Left renal pelvis (tissue), 4 donors: ENCODE measurements around the gene ALG6. TPM values are rescaled to one million over a fixed set of nuclear protein-coding genes. Genes with fewer than 3 reads are reported as not detected.

Experiments used
- DNase-seq, 4 donors: peaks; one replicate each; pipeline ENCODE4 v3.0.0-alpha.2; 2013; ENCODE audit warnings: low read depth in 4 of 4, low spot score in 3 of 4
- polyA plus RNA-seq, 4 donors: library from polyadenylated mRNA; unstranded; fragments of 120-200 nt; gene quantifications; one replicate each; pipeline ENCODE4 v1.2.1, GENCODE V29; 2013; ENCODE audit not compliant: insufficient read length in 4 of 4

Gene ALG6
- polyA plus RNA-seq, 4 donors = 19.9 to 30.1 (median 25.6) TPM

- no peak for DNase-seq
These were observed 119.2 kb downstream of the ALG6 start for GRCh38 chr1:63486629-63487028.

DNA sequence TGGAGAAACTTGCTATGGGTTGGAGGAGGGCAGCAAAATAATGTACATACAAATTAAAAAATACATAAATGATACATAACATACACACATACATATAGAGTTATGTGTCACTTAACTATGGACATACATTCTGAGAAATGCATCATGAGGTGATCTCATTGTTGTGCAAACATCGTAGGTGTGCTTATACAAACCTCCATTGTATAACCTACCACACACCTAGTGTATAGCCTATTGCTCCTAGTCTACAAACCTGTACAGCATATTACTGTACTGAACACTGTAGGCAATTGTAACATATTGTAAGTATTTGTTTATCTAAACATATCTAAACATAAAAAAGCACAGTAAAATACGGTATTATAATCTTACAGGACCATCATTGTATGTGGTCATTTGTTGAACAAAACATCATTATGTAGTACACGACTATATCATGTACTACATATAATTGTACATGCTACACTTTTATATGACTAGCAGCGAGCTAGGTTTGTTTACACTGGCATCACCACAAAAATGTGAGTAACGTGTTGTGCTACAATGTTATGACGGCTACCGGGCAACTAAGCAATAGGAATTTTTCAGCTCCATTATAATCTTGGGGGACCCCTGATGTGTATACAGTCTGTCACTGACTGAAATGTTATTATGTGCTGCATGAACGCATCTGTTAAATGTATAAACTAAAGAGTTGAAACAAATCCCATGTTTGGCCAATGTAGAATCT is 120.1 kb downstream of the ALG6 start:
- DNase-seq = no peak

Other genes starting within 250 kb of the ALG6 start
- gene FOXD3, start 45.1 kb upstream of the ALG6 start, polyA plus RNA-seq = under 1 TPM; 0.23 to 0.32 (median 0.30) TPM
- gene ITGB3BP, start 155.6 kb downstream of the ALG6 start, polyA plus RNA-seq = 10 to 100 TPM; 47.6 to 73.0 (median 64.8) TPM
- 10 to 100 TPM; 16.0 to 24.3 (median 22.6) TPM for gene EFCAB7, start 155.9 kb downstream of the ALG6 start, polyA plus RNA-seq
- 10 to 100 TPM; 30.3 to 51.1 (median 31.9) TPM for gene PGM1, start 225.8 kb downstream of the ALG6 start, polyA plus RNA-seq